Measurements from ENCODE around the gene FOXD1. TPM values are rescaled to one million over a fixed set of nuclear protein-coding genes. Genes with fewer than 3 reads are reported as not detected.

FOXD1 gene
- total and polyA plus RNA-seq, 2 of the 8 experiments (the other 6 are each of a cell fraction or from before 2014, with no cell fraction given) = 0.11 to 1.1 TPM

- Histone ChIP-seq H2BK15ac (ENCODE audit: low read length) (no peak overlapping the region), H2AK5ac (ENCODE audit: low read depth, low read length) (no peak overlapping the region), H2BK120ac (replicated peaks; ENCODE audit: low read depth, low read length) (no peak overlapping the region), H3K9me3 (ENCODE audit: insufficient read depth in 2 of 2, low read depth in 1 of 2, low read length in 1 of 2) (peaks cover 0 to 2% of the 10 kb centered on the region in 2 experiments; a peak in 1 of 4 replicates), H3K9ac (replicated peaks in 1 of 4; ENCODE audit: extremely low read depth in 1 of 4, low read depth in 3 of 4, low read length in 3 of 4) (no peak overlapping the region), H2AFZ (ENCODE audit: low read length) (no peak overlapping the region), H3K79me2 (ENCODE audit: control insufficient read depth in 1 of 2, insufficient read depth in 2 of 2, low read length in 2 of 2) (no peaks in the 10 kb centered on the region), H4K91ac (replicated peaks; ENCODE audit: insufficient read length, low read length) (no peak overlapping the region), H3K4me3 (ENCODE audit: extremely low read depth in 1 of 4, insufficient read depth in 2 of 4, low read depth in 3 of 4, low read length in 4 of 4) (no peak overlapping the region), H3K4me2 (ENCODE audit: insufficient read depth in 1 of 2, low read depth in 2 of 2, low read length in 2 of 2) (no peak overlapping the region), H3K14ac (ENCODE audit: insufficient read length) (no peak overlapping the region), H3K4ac (replicated peaks; ENCODE audit: insufficient read length, low read depth, low read length) (no peak overlapping the region), H3K4me1 (replicated peaks in 1 of 4; ENCODE audit: control insufficient read depth in 3 of 4, insufficient read depth in 4 of 4, low read length in 3 of 4) (peaks cover 2 to 8% (median 4%) of the 10 kb centered on the region in 4 experiments; a peak in 6 of 7 replicates), H4K5ac (ENCODE audit: insufficient read length, low read depth, low read length) (no peak overlapping the region), H2BK5ac (ENCODE audit: low read depth, low read length) (no peak overlapping the region), H2BK20ac (ENCODE audit: low read length) (no peak overlapping the region), H2BK12ac (ENCODE audit: low read depth, low read length) (no peak overlapping the region), H3K18ac (ENCODE audit: extremely low read depth, low read length) (no peak overlapping the region), H4K8ac (ENCODE audit: extremely low read depth, insufficient read depth, low read length) (no peak overlapping the region), H3K56ac (replicated peaks; ENCODE audit: insufficient read length, low read depth, low read length) (no peak overlapping the region), H3K27ac (ENCODE audit: low read depth, low read length) (no peak overlapping the region), H3K23ac (ENCODE audit: insufficient read length) (no peak overlapping the region), H3K27me3 (replicated peaks in 1 of 4; ENCODE audit: control insufficient read depth in 3 of 4, extremely low read depth in 1 of 4, insufficient read depth in 3 of 4, low read length in 3 of 4) (peaks cover 73 to 100% (median 86%) of the 10 kb centered on the region in 4 experiments), H3K79me1 (ENCODE audit: low read depth, low read length) (no peaks in the 10 kb centered on the region), H3K36me3 (ENCODE audit: control insufficient read depth in 2 of 4, insufficient read depth in 4 of 4, low read length in 3 of 4) (no peaks in the 10 kb centered on the region; a peak in 1 of 8 replicates), H4K20me1 (replicated peaks in 1 of 2; ENCODE audit: control insufficient read depth in 1 of 2, insufficient read depth in 2 of 2, low read length in 2 of 2) (peaks cover 5 to 7% of the 10 kb centered on the region in 2 experiments), H3K23me2 (ENCODE audit: low read depth, low read length) (peaks cover 9% of the 10 kb centered on the region; the same call in 1 of the 2 replicates)
- POLR2A ChIA-PET (ENCODE audit: partially characterized antibody) = no interaction called here
- no peak for TF ChIP-seq ASH2L (IDR thresholded peaks at IDR 0.05; ENCODE audit: low read length)
- TF ChIP-seq CTCF (IDR thresholded peaks at IDR 0.05; ENCODE audit: control extremely low read depth in 1 of 3, insufficient read depth in 1 of 3, low read depth in 1 of 3, low read length in 3 of 3) = no peak
- no peak for TF ChIP-seq EZH2 (IDR thresholded peaks at IDR 0.05; ENCODE audit: low read depth, low read length, severe bottlenecking)
- TF ChIP-seq CBX8 (IDR thresholded peaks at IDR 0.05; ENCODE audit: borderline replicate concordance, low read depth, low read length) = no peak
- TF ChIP-seq RXRA (IDR thresholded peaks at IDR 0.05; ENCODE audit: insufficient read depth, low read depth, low read length) = no peak
- TF ChIP-seq POLR2A (IDR thresholded peaks at IDR 0.05; ENCODE audit: control extremely low read depth in 1 of 2, low read depth in 2 of 2, low read length in 2 of 2) = no peak
- no peak for TF ChIP-seq POLR2AphosphoS5 (IDR thresholded peaks at IDR 0.05; ENCODE audit: low read depth, low read length)
- no peak for TF ChIP-seq TCF12 (IDR thresholded peaks at IDR 0.05; ENCODE audit: low read depth, low read length)
- TF ChIP-seq SP4 (IDR thresholded peaks at IDR 0.05; ENCODE audit: low read length) = no peak
- TF ChIP-seq EP300 (IDR thresholded peaks at IDR 0.05; ENCODE audit: borderline replicate concordance in 1 of 2, low read depth in 2 of 2, low read length in 2 of 2) = no peak
- TF ChIP-seq CEBPB (IDR thresholded peaks at IDR 0.05; ENCODE audit: low read depth, low read length) = no peak
- FAIRE-seq (no peak), DNase-seq (ENCODE audit: low read depth in 1 of 2, low spot score in 2 of 2) (no peak)
- CTCF ChIA-PET (ENCODE audit: partially characterized antibody) = interaction anchor here (1.0 to 3.3 kb wide), 5 partner anchors 10 to 226 kb away, joined by 3 to 16 read pairs (median 9); no protein-coding TSS in a partner anchor
These were observed 7.2 kb downstream of the FOXD1 start for GRCh38 chr5:73441378-73441777.

Data from H1 (cell line).